Measurements from ENCODE around the gene CD209.

CD209 gene

DNA sequence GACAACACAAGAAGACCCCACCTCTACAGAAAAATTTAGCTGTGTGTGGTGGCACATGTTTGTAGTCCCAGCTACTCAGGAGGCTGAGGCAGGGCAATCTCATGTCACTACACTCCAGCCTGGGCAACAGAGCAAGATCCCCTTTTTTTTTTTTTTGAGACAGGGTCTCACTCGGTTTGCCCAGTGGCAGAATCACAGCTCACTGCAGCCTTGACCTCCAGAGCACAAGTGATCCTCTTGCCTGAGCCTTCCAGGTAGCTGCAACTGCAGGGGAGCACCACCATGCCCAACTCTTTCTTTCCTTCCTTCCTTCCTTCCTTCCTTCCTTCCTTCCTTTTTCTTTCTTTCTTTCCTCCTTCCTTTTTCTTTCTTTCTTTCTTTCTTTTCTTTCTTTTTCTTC is 11.2 kb downstream of the CD209 start:
- no peak for DNase-seq

DNA sequence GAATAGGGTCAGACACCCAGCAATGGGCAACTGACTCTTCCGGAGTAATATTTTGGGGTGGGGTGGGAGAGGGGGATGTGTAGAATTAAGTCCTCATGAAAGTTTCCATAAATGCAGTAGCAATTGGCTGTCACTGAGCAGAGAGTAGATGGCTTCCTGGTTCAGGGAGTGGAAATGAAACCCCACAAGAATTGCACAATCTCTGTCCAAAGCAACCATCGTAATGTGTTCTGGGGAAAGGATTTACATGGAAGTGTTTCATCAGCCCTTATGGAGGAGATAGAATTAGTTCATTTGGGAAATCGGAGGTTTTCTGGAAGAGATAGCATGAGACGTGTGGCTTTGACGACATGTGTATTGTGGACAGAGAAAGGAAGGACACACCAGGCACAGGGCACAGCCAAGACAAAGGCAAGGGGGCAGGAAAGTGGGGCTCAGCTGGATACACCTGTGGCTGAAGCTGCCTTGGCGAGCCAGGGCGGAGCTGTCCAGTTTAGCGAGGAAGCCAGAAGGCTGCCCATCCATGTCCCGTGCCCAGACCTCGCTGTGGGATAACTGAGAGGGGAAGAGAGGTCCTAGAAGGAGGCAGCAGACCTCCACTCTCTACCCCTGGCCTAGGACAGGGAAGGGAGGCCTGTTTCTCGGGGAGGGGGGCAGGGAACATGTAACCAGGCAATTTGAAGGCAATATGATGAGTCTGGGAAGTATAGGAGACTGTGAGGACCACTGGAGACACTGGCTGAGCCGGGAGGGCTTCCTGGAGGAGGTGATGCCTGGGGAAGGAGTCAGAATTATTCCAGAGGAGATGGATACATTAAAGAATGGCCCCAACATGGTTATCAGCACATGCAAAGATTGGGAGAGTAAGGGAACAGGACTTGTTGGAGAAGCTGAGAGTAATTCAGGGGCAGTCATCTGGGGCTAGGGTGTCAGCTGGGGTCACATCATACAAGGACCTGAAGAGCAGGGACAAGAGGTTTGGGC is 12.8 kb downstream of the CD209 start:
- DNase-seq = no peak

DNA sequence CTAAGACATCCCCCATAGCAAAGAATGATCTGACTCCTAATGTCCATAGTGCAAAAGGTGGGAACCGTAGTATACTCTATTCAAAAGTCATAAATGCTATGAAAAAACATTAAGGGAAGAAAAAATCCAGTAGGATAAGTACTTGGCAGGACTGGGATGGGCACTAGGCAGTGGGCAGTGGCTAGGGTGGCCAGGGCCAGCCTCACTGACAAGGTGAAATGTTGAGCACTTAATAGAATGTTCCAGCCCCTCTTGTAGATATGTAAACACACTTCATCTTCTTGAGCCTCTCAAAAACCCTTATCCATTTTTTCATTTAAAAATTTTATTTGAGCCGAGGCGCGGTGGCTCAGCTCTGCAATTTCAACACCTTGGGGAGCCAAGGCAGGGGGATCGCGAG is 14.0 kb downstream of the CD209 start:
- DNase-seq = no peak

DNA sequence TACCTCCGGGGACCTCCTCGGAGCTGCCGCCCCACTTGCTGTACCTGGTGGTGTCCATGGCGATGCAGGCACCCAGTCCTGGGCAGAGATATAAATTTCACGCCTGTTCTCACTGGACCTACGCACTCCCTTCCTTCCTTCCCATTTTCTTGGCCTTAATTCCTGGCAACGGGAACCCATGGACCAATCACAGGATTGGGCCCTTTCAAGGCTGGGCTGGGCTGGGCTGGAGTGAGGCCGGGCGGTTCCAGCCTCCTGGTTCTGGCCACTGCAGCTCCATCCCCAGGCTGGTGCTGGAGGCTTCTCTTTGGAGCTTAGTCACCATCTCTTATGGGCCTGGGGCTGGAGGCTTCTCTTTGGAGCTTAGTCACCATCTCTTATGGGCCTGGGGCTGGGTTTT is 15.3 kb downstream of the CD209 start, which contains the start of gene CLEC4G:
Gene CLEC4G, minus strand, starts transcription at position 66 of the 400 bp plus-strand sequence. Its CDS starts 8 bp downstream, at position 58.
- no peak for DNase-seq

DNA sequence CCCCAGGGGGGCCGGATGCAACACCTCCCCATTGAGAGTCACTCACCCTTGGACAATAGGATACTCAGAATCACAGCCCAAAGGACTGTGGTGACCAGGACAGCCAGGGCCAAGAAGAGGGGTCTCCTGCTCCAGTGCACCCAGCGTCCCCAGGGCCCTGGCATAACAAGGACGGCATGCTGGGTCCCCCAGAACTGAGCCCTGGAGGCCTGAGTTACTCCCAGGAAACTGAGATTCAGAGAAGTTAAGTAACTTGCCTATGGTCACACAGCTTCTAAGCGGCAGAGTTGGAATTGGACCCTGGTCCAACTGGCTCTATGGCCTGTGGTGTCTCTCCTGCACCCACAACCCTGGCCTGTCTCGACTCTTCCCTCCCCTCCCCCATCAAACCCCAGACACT is 15.7 kb downstream of the CD209 start:
- no peak for DNase-seq

DNA sequence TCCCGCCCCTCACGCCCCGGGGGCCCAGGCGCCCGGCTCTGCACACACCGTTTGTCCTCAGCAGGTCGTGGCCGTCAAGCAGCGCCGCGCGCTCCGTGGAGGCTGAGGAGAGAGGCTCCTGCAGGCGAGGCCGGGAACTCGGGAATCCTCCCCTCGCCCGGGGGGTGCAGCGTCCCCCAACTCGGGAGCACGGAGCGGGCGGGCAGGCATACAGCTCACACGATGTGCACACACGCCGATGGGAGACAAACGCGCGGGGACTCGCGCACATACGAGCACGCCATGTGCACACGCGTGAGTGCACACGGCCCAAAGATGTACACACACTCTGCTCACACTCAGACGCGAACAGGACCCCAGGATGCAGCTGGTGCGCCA is 16.1 kb downstream of the CD209 start:
- DNase-seq = no peak

DNA sequence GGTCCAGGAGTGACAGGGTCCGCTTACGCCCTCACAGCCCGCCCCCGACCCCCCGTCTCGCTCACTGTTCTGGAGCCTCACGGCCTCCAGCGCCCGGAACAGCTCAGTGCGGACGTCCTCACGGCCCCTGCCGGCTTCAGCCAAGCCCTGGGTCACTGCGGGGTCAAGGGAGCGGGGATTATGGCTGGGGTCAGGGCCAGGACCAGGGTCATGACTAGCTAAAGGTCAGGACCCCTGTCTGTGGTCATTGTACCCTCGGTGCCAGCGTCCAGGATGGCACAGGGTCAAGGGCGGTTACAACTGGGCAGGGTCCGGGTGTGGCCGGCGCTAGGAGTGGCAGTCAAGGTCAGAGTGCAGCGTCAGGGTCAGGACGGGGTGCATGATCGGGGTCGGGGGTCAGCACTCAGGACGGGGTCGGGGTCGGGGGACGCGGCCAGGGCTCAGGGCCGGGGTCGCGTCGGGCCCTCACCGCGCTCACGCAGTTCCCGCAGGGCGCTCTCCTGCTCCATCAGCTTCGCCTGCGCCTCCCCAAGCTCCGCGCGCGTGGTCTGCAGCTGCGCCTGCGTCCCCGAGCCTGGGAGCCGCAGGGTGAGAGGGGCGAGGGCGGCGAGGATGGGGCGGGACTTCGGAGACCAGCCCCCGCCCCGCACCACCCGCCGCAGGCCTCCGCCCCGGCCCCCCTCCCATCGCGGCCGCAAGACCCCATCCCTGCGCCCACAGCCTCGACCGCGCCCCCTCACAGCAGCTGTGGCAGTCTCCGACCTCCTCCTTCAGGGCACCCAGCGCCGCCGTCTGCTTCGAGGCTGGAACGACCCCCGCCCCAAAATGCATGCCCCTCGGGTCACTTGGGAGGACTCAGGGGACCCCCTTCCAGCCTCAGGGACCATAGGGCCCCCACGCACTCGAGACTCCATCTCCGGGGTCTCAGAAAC is 16.8 kb downstream of the CD209 start:
- DNase-seq = no peak

DNA sequence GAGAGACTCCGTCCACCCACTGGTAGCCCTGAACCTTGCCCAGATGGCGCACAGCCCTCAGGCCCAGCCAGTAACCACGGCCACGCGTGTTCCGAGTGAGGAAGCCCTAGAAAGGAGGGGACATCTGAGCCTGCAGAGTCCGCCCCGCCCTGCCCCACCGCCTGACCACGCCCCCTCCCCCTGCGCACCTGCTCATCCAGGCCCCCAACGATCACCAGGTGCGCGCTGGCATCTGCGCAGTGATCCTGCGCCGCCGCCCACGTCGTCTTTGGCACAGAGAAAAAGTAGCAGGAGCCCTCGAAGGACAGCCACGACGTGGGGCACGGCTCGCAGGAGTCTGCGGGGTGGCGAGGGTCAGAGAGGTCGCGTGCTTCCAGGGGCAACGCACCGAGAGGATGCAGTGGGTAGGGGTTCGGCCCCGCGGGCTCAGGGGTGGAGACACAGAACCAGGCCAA is 17.5 kb downstream of the CD209 start:
- no peak for DNase-seq

DNA sequence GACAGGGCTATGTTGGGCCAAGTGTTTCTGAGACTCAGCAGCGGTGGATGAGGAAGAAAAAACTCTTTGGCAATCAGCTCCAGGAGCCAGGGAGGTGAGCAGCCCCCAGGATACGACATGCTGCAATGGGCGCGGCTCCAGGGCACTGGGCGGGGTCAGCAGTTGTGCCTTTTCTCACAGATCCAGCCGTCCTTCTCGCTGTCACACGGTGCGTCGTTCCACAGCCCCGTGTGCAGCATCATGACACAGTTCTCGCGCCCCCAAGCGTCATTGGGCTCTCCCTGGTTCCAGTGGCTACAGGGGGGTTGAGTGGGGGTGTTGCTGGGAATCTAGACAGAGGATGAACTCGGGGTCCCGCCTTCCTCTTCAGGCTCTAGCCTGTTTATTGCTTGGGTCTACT is 18.1 kb downstream of the CD209 start:
- no peak for DNase-seq

DNA sequence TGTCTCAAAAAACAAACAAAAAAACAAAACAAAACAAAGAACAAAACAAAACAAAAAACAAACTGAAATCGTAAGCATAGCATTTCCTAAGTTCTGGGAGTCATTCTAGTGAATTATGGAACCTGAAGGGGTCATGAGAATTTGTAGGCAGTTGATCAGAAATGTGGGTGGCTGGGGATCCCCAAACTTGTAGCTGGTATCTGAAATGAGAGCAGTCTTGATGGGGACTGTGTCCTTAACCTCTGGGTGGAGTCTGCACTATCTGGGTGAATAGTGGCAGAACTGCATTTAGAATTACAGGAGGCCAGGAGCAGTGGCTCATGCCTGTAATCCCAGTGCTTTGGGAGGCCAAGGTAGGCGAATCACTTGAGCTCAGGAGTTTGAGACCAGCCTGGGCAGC is 21.5 kb downstream of the CD209 start:
- no peak for DNase-seq

DNA sequence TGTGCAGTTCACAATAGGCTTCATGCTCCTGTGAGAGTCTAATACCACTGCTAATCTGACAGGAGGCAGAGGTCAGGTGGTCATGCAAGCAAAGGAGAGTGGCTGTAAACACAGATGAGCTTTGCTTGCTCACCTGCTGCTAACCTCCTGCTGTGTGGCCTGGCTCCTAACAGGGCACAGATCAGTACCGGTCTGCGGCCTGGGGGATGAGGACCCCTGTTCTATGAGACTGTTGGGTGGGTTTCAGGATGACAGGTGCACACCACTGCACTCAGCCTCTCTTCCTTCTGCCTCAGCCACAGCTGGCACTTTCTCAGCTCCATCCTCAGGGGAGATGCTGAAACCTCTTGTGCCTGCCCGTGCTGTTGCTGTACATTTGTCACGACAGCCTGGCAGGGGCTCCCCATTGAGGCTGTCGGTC is 25.1 kb downstream of the CD209 start:
- DNase-seq = no peak

DNA sequence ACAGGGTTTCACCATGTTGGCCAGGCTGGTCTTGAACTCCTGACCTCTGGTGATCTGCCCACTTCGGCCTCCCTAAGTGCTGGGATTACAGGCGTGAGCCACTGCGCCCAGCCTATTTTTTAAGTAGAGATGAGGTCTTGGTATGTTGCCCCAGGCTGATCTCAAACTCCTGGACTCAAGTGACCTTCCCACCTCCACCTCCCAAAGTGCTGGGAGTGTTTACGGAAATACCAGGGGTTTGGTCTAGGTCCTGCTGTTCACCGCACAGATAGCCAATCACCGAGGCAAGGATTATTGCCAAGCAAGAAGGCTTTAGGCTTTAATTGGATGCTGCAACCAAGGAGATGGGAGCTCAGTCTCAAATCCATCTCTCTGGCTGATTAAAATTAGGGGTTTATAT is 27.0 kb downstream of the CD209 start:
- no peak for DNase-seq

DNA sequence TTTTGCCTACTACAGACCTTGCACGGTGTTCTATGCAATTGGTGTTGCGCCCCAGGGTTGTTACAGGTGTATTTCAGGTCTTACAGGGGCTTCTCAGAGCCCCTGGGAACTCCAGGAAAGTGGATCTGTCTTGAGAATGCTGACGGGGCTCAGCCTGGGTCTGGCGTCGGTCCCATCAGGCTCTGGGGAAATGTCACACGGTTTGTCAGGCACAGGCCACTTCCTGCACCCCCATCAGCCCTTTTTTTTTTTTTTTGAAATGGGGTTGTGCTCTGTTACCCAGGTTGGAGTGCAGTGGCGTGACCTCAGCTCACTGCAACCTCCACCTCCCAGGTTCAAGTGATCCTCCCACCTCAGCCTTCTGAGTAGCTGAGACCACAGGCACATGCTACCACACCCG is 28.7 kb downstream of the CD209 start:
- DNase-seq = no peak

DNA sequence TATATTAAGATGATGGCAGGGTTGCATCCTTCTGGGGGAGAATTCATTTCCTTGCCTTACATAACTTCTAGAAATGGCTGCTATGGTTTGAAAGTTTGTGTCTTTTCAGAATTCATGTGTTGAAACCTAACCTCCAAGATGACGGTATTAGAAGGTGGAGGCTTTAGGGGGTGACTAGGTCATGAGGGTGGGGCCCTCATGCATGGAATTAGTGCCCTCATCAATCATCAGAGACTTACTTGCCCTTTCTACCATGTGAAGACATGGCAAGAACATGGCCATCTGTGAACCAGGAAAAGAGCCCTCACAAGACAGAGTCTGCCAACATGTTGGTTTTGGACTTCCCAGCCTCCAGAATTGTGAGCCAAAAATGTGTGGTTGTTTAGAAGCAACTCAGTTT is 30.6 kb downstream of the CD209 start:
- DNase-seq = no peak

DNA sequence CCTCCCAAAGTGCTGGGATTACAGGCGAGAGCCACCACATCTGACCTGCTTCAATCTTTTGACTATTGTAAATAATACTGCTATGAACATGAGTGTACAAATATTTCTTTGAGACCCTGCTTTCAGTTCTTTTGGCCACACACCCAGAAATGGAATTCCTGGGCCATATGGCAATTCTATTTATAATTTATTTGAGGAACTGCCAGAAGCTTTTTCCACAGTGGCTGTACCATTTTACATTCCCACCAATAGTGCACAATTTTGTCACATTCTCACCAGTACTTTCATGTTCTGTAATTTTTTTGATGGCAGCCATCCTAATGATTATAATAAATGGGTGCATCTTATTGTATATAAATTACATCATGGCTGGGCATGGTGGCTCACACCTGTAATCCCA is 31.7 kb downstream of the CD209 start:
- no peak for DNase-seq

DNA sequence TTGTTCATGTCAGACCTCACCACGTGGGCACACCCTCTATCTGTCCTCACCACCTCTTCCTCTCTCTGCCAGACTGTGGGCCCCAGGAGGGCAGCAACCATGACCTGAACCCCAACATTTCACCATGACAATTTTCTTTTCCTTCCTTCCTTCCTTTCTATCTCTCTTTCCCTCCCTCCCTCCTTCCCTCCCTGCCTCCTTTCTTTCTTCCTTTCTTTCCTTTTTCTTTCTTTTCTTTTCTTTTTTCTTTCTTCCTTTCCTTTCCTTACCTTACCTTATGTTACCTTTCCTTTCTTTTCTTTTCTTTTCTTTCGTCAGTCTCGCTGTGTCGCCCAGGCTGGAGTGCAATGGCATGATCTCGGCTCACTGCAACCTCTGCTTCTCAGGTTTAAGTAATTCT is 36.7 kb downstream of the CD209 start:
- no peak for DNase-seq

DNA sequence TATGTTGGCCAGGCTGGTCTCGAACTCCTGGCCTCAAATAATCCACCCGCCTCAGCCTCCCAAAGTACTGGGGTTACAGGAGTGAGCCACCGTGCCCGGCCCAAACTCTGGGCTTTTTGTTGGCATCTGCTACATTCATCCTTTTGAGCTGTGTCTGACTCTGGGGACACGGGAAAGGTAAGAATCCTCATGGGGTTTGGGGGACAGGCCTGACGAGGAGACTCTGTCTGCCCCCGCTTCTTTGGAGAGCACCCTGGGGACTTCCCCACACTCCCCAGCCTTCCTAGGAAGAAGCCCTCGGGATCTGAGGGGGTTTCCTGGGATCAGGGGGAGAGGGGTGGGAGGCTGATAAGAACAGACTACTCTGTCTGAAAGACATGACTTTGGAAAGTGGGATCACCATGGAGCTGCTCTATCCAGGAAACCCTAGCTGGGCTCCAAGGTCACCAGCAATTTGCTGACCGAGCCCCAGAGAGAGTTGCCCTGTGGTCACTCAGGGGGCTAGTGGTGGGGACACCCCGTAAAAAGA is 37.3 kb downstream of the CD209 start:
- DNase-seq = no peak

DNA sequence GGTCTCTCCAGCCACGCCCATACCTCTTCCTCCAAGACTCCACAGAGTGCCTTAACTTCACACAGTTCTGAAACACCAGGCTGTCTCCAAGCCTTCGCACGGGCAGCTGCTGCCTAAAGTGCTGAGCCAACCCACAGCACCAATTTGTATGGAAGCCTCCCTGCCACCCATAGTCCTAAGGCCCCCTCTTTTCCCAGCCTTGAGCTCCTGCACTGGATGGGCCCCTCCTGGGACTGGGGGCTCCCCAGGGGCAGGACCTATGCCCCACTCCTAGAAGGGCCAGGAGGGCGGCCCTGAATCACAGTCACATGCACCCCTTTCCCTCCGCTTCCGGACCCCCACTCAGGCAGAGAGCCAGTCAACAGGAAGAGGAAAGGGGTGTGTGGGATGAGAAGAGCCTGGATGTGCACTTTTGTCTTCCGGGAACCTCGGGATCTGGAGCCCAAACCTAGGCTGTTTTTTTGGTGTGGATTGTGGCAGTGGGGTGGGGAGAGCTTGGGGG is 40.3 kb downstream of the CD209 start:
- DNase-seq = no peak

DNA sequence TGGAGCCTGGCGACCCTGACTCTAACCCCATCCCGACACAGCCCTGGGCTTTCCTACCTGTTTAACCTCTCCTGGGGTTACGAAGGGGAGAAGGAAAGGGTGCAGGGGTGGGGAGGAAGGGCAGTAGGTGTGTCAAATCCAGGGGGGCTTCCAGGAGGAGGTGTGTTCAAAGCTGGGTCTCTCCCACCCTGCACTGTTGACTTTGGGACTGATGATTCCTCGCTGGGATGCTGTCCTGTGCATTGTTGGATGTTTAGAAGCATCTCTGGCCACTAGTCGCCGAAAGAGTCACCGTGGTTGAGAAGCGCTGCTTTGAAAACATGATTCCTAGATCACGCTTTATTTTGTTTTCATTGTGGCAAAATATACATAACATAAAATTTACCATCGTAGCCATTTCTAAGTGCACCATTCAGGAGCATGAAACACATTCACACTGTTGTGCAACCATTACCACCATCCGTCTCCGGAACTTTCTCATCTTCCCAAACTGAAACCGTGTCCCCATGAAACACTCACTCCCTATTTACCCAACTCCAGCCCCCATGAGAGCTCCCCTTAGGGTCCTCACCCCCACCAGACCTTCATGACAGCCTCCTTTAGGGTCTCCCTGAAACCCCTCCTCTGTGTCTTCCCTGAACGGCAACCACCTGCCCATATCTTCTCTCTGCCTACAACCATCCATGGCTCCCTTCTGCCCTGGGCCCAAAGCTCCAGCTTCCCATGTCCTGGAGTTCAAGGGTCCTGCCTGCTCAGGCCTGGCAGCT is 41.0 kb downstream of the CD209 start:
- DNase-seq = no peak

DNA sequence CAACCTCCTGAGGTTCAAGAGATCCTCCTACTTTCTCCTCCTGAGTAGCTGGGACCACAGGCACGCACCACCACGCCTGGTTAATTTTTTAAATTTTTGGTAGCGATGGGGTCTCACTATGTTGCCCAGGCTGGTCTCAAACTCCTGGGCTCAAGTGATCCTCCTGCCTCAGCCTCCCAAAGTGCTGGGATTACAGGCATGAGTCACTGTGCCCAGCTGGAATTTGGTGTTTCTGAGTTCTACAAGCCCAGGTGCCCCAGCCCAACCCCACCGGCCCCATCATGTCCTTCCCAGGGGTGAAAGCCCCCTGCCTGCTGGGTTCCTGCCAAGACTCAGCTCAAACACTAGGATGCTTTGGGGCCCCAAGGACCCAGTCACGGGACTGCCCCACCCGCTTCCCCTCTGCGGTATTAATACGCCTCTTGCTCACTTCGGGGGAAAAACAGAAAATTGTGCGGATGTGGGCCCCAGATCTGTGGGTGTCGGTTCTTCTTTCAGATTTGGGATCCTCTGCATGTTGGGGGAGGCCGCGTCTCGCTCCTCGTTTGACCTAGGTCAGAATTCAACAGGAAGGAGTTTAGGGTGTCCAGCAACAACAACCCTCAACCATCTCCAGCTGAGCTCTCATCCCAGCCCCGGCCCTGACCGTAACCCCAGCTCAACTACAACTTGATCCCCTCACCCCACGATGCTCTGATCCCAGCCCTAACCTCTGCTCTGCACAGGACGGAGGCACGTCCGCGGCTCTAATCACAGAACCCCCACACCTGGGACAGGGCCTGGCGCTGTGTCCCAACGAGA is 41.7 kb downstream of the CD209 start:
- no peak for DNase-seq

DNA sequence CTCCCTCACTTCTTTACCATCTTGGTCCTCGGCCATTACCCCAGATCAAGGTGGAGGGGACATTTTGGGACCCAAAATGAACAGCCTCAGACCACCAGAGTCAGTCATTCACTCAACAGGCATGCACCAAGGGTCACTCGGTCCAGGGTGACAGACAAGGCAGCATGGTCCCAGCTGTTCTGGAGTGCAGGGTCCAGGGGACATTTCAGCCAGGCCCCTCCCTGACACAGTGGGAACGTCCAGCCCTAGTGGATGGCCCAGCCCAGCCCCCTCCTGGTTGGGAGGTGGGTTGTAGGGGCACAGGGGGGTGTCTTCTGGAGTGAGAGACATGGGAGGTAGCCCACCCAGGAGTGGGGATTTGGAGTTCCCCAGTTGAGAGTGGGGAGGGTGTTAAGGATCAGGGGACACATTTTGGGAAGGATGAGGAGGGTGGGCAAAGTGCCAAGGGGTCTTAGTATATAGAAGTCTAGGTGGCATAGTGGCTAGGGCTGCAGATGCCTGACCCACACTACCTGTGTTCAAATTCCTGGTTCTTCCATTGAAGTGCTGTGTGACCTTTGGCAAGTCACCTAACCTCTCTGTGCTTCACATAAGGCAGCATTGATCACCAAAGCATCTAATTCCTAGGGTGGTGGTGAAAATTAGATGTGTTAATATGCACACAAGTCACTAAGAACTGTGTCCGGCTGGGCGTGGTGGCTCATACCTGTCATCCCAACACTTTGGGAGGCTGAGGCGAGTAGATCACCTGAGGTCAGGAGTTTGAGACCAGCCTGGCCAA is 42.9 kb downstream of the CD209 start:
- no peak for DNase-seq
